Fibroblast of mammary gland (primary cell): ENCODE data around the gene VSIG8.

Experiments used
- DNase-seq: peaks from one replicate; pipeline ENCODE4 v3.0.0-alpha.2; 2010; ENCODE audit warnings: low read depth
- H3K4me3 ChIP-seq: 2 replicates; pipeline ENCODE4 v1.5.1; 2011; ENCODE audit warnings: low read depth, mild to moderate bottlenecking, low read length, moderate library complexity; ENCODE audit not compliant: control insufficient read depth
- CTCF ChIP-seq: conservative IDR thresholded peaks from 2 replicates; pipeline ENCODE4 v1.5.1; 2011; ENCODE audit warnings: low read depth, low read length, inconsistent platforms; ENCODE audit not compliant: control insufficient read depth, insufficient read depth

VSIG8 gene

GRCh38 chr1:159854116-159854692, 8.3 kb downstream of the VSIG8 start:
- H3K4me3 ChIP-seq = peak overlapping the region; percentile 56
- TF ChIP-seq CTCF = no peak
- peak; percentile 49 for DNase-seq

DNA sequence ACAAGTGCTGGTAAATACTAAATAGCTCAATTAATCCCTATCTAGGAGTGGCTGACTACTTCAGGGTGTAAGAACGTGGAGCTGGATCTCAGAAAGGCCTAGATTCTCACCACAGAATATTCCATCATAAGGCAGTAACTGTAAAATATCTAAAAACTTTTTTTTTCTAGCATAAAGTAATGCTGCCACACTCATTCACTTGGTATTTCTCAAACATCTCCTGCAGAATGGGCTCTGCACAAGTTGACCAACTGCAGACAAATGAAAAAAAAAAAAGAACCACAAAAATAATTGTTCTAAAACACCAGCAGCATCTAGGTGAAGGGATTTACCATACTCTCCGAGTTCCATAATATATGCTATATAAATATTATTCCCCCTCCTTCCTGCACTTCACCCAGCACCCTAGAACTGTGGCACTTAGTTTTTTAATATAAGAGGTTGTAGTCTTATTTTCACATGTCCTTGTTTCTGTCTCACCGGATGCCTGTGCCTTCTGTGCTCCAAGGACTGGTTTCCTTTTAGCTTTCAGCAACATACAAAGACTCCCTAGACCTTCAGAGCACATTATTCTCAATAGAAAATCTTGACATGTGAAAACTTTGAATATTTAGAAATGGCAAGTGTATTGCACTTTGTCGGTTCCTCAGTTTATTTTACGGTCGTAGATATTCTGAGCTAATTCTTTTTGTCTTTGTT, 8.9 kb downstream of the VSIG8 start:
- TF ChIP-seq CTCF = no peak
- H3K4me3 ChIP-seq = peak overlapping the region; percentile 56
- DNase-seq = no peak

DNA sequence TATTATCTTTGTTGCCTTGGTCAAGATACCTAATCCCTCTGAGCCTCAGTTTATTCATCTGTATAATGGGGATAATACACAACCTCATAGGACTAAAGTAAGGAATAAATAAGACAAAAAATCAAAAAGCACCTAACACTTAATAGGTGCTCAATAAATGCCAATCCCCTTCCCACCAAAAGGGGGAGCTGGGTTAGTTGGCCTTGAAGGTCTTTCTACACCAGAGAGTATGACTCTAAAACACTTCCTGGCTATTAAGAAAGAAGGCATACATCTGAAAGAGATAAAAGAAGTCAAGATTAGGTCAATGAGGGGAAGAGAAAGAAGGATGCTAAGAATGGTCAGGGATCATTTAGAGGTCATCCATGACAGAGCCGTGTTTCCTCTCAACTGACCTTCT, 11.1 kb downstream of the VSIG8 start:
- no peak for DNase-seq
- TF ChIP-seq CTCF = peak; percentile 26
- no peak overlapping the region for H3K4me3 ChIP-seq

DNA sequence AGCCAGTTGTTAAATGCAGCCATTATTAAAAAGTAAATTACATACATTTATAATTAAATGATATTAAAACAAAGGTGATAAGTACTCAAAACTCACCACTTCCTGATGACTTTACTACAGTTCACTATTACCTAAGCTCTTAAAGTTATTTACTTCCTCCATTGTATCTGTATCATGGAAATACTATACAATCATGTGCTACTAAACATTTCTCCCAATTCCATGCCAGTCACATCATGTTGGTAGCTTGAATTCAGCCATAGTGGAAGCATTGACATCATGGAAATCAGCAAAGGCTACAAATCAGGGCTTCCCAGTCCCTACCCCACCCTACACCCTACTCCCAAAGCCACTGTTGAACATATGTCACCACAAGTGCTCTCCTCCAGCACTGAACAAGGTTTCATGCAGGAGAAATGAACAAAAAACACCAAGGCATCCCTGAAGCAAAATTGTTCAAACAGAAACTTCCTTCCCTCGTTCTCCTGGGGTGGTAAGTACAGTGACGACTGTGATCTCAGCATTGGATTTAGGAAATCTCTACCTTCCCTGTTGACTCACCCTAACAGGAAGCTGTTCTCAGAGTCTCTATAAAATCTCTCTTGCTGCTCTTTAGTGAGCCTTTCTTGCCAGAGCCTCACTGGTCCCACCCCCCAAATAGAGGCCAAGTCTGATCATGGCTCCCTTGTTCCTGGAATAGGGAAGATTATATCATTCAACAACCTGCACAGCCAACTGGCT, 12.7 kb downstream of the VSIG8 start:
- TF ChIP-seq CTCF = no peak
- peak; percentile 64 for DNase-seq
- no peak overlapping the region for H3K4me3 ChIP-seq

DNA sequence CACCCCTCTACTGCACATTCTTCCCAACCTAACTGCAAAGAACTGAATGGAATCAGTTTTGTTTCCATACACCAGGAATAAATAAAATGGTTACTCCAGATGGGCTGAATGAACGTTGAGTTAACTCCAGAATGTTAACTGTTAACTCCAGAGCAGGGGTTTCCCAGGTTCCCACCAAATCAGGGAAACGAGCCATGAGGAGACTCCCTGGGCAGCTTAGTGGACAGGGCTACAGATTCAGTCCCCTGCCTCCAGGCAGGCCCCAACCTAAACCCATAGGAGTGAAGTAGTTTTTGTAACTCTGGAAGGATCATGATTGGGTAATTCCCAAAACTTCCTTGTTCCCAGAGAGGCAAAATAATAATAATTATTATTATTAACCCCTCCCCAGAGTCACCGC, 14.1 kb downstream of the VSIG8 start:
- TF ChIP-seq CTCF = no peak
- no peak overlapping the region for H3K4me3 ChIP-seq
- DNase-seq = no peak

GRCh38 chr1:159847231-159847630, 15.2 kb downstream of the VSIG8 start:
- no peak for DNase-seq
- no peak for TF ChIP-seq CTCF
- H3K4me3 ChIP-seq = no peak overlapping the region
